MM.1S (cell line): ENCODE results near the gene RBFOX1.

Experiments used
- DNase-seq: peaks from one replicate; pipeline ENCODE4 v3.0.0-alpha.2; 2015
- H2AFZ ChIP-seq: fragments of 300-600 bp; sonication (generic); 2 replicates; pipeline ENCODE4 v1.6.0; 2016; ENCODE audit warnings: antibody characterized with exemption, low read length
- H3F3A ChIP-seq: fragments of 300-600 bp; sonication (generic); 2 replicates; pipeline ENCODE4 v1.6.1; 2016; ENCODE audit warnings: mild to moderate bottlenecking, antibody characterized with exemption, low read length, moderate library complexity, mixed read lengths; ENCODE audit not compliant: insufficient read depth
- H3K27ac ChIP-seq: fragments of 300-600 bp; sonication (generic); 2 replicates; pipeline ENCODE4 v1.5.1; 2016; ENCODE audit warnings: mild to moderate bottlenecking, low read length
- H3K27me3 ChIP-seq: fragments of 300-600 bp; sonication (generic); replicated peaks from 2 replicates; pipeline ENCODE4 v1.6.0; 2016; ENCODE audit warnings: low read length; ENCODE audit not compliant: insufficient read depth
- H3K36me3 ChIP-seq: fragments of 300-600 bp; sonication (generic); replicated peaks from 2 replicates; pipeline ENCODE4 v1.6.1; 2016; ENCODE audit warnings: mild to moderate bottlenecking, low read length, mixed read lengths; ENCODE audit not compliant: insufficient read depth
- H3K4me1 ChIP-seq: fragments of 300-600 bp; sonication (generic); 2 replicates; pipeline ENCODE4 v1.6.1; 2016; ENCODE audit warnings: low read length, mixed read lengths
- H3K4me2 ChIP-seq: fragments of 300-600 bp; sonication (generic); 2 replicates; pipeline ENCODE4 v1.6.0; 2016; ENCODE audit warnings: low read depth, low read length
- H3K4me3 ChIP-seq: fragments of 300-600 bp; sonication (generic); 2 replicates; pipeline ENCODE4 v1.5.1; 2016; ENCODE audit warnings: low read length, mixed read lengths
- H3K79me2 ChIP-seq: fragments of 300-600 bp; sonication (generic); 2 replicates; pipeline ENCODE4 v1.6.1; 2016; ENCODE audit warnings: mixed run types, low read length, mixed read lengths
- H3K9ac ChIP-seq: fragments of 300-600 bp; sonication (generic); 2 replicates; pipeline ENCODE4 v1.6.1; 2016; ENCODE audit warnings: low read length, mixed read lengths
- H3K9me2 ChIP-seq: fragments of 300-600 bp; sonication (generic); replicated peaks from 2 replicates; pipeline ENCODE4 v1.6.1; 2016; ENCODE audit warnings: mild to moderate bottlenecking, low read length, mixed read lengths; ENCODE audit not compliant: insufficient read depth
- H3K9me3 ChIP-seq: fragments of 300-600 bp; sonication (generic); replicated peaks from 2 replicates; pipeline ENCODE4 v1.6.1; 2016; ENCODE audit warnings: mild to moderate bottlenecking, low read length, mixed read lengths; ENCODE audit not compliant: insufficient read depth
- H4K20me1 ChIP-seq: fragments of 300-600 bp; sonication (generic); 2 replicates; pipeline ENCODE4 v1.6.1; 2016; ENCODE audit warnings: mild to moderate bottlenecking, low read length, moderate library complexity, mixed read lengths; ENCODE audit not compliant: insufficient read depth
- EZH2 ChIP-seq: fragments of 300-600 bp; sonication (generic); optimal IDR thresholded peaks from 2 replicates; pipeline ENCODE3; 2017; ENCODE audit warnings: low read depth, mild to moderate bottlenecking, antibody characterized with exemption, low read length, mixed read lengths
- EZH2phosphoT487 ChIP-seq: fragments of 300-600 bp; sonication (generic); IDR thresholded peaks from 2 replicates; pipeline ENCODE4 v1.6.1; 2018; ENCODE audit warnings: antibody characterized with exemption, low read length
- TF ChIP-seq, protein P1 (sequence below): fragments of 300-600 bp; sonication (generic); IDR thresholded peaks from 2 replicates; pipeline ENCODE4 v1.5.1; 2016; ENCODE audit warnings: antibody characterized with exemption, low read length, mixed read lengths

The RBFOX1 gene

DNA sequence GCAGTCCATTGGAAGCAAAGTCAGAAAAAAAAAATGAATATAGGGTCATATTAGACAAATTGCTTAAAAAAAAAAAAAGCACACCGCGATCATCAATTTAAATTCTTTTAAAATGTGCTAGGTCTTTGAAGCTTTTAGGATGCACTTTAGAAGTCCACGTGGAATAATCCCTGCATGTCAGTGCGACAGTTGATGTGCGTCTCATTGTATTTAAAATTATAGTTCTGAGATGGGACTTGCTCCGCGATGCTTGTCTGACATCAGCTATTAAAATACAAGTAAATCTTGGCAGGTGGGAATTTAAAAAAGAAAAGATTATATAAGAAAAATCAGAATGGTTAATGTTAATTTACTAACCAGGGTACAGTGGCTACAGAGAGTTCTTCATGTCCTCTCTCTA lies 105.2 kb downstream of the RBFOX1 start:
- DNase-seq: no peak
- Histone ChIP-seq H3K9me3 (no peaks in the 10 kb centered on the region), H3K27me3 (no peaks in the 10 kb centered on the region), H3K4me3 (no peak overlapping the region), H3K36me3 (no peaks in the 10 kb centered on the region), H3K4me1 (no peaks in the 10 kb centered on the region), H3K79me2 (no peaks in the 10 kb centered on the region), H3K9ac (no peak overlapping the region), H2AFZ (no peak overlapping the region), H3K27ac (no peak overlapping the region), H3K9me2 (no peaks in the 10 kb centered on the region), H3K4me2 (no peak overlapping the region), H3F3A (no peaks in the 10 kb centered on the region), H4K20me1 (no peaks in the 10 kb centered on the region)
- TF ChIP-seq EZH2 (no peak), EZH2phosphoT487 (no peak)
- TF ChIP-seq, protein P1, sequence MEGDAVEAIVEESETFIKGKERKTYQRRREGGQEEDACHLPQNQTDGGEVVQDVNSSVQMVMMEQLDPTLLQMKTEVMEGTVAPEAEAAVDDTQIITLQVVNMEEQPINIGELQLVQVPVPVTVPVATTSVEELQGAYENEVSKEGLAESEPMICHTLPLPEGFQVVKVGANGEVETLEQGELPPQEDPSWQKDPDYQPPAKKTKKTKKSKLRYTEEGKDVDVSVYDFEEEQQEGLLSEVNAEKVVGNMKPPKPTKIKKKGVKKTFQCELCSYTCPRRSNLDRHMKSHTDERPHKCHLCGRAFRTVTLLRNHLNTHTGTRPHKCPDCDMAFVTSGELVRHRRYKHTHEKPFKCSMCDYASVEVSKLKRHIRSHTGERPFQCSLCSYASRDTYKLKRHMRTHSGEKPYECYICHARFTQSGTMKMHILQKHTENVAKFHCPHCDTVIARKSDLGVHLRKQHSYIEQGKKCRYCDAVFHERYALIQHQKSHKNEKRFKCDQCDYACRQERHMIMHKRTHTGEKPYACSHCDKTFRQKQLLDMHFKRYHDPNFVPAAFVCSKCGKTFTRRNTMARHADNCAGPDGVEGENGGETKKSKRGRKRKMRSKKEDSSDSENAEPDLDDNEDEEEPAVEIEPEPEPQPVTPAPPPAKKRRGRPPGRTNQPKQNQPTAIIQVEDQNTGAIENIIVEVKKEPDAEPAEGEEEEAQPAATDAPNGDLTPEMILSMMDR: no peak

DNA sequence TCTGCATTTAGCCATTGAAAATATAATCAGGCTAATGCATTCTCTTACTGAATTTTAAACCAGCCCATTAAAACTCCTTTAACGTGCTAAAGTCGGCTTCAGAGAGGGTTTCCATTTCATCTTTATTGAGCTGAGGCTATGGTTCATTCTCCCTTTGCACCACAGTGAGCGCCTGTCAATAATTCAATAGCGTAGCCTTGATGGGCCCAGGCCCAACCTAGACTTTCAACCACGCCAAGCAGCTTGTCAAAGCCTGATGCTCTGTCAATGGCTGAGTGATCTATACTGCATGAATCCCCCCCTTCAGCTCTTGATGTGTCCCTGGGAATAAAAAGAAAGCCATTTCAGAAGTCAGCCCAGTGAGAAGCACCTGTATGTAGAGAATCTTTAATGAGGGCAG lies 106.0 kb downstream of the RBFOX1 start:
- Histone ChIP-seq H3K27me3 (no peaks in the 10 kb centered on the region), H3K4me1 (no peaks in the 10 kb centered on the region), H3K4me3 (no peak overlapping the region), H4K20me1 (no peaks in the 10 kb centered on the region), H3K79me2 (no peaks in the 10 kb centered on the region), H3K4me2 (no peak overlapping the region), H3K27ac (no peak overlapping the region), H3K9me3 (no peaks in the 10 kb centered on the region), H2AFZ (no peak overlapping the region), H3K36me3 (no peaks in the 10 kb centered on the region), H3K9ac (no peak overlapping the region), H3K9me2 (no peaks in the 10 kb centered on the region), H3F3A (no peaks in the 10 kb centered on the region)
- DNase-seq: no peak
- TF ChIP-seq, protein P1: no peak
- no peak for TF ChIP-seq EZH2
- TF ChIP-seq EZH2phosphoT487: no peak

DNA sequence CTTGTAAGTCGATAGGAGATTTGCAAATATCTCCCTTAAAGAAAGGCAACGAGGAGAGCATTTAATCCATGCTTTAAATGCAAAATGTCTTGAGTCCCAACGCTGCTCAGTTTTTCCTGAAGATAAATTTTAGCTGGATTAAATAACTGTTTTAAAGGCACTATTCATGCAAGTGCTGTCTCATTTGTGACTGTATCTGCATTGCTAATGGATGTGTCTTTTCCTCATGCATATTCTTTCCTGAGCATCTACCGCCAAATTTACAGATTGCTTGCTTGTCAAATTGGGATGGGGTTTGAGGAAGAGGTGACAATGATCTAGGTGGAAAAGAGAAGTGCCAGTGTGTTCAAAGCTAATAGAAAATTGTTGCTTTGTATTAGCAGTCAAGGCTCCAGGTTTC lies 106.9 kb downstream of the RBFOX1 start:
- no peaks in the 10 kb centered on the region for H3K79me2 ChIP-seq
- H4K20me1 ChIP-seq: no peaks in the 10 kb centered on the region
- H3K9me3 ChIP-seq: no peaks in the 10 kb centered on the region
- DNase-seq: no peak
- no peak overlapping the region for H2AFZ ChIP-seq
- TF ChIP-seq EZH2 (no peak), EZH2phosphoT487 (no peak)
- TF ChIP-seq, protein P1: no peak
- H3K36me3 ChIP-seq: no peaks in the 10 kb centered on the region
- no peaks in the 10 kb centered on the region for H3F3A ChIP-seq
- no peak overlapping the region for H3K4me3 ChIP-seq
- no peaks in the 10 kb centered on the region for H3K9me2 ChIP-seq
- H3K27ac ChIP-seq: no peak overlapping the region
- H3K4me1 ChIP-seq: no peaks in the 10 kb centered on the region
- H3K9ac ChIP-seq: no peak overlapping the region
- no peak overlapping the region for H3K4me2 ChIP-seq
- no peaks in the 10 kb centered on the region for H3K27me3 ChIP-seq
